HFF-Myc (cell line): ENCODE measurements around the gene ABLIM3.

Experiments
- DNase-seq: peaks from one replicate; pipeline ENCODE4 v3.0.0-alpha.2; 2011; ENCODE audit warnings: low read depth; ENCODE audit errors: extremely low read depth
- H3K4me3 ChIP-seq: replicated peaks from 2 replicates; pipeline ENCODE4 v1.5.1; 2011; ENCODE audit warnings: low read depth, mild to moderate bottlenecking, control low read depth, low read length
- TF ChIP-seq, protein P1 (sequence below): IDR thresholded peaks from 2 replicates; pipeline ENCODE4 v1.5.1; 2012; ENCODE audit warnings: mild to moderate bottlenecking, low read depth, low read length, control low read depth; ENCODE audit errors: missing control alignments

Gene ABLIM3

DNA sequence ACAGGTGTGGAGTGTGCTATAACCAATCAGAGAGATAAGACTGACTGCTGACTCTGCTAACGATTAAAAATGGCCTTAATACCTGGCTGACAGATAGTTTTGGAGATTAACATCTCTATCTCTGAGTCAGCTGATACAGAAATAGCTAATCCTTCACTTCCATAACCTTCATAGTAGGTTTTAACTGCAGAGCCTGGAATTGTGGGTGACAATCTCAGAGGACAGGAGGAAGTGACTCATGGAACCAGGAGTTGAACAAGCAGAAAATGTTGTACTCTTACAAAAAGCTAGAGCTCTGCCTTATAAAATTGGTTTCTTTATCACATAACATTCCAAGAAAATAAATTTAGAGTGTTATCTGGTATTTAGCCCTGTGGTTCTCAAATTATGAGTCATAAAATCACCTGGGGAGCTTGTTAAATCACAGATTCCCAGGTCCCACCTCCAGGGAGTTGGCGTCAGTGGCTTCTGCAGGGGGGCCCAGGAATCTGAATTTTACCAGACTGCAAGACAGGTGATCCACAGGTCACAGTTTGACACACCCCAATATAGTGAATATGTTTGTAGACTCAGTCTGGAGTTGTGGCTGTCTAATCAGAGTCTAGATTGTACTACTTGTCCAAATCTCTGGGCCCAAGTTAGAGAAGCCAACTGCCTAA, 86.0 kb downstream of the ABLIM3 start:
- no peak for DNase-seq
- no peak overlapping the region for H3K4me3 ChIP-seq
- TF ChIP-seq, protein P1, sequence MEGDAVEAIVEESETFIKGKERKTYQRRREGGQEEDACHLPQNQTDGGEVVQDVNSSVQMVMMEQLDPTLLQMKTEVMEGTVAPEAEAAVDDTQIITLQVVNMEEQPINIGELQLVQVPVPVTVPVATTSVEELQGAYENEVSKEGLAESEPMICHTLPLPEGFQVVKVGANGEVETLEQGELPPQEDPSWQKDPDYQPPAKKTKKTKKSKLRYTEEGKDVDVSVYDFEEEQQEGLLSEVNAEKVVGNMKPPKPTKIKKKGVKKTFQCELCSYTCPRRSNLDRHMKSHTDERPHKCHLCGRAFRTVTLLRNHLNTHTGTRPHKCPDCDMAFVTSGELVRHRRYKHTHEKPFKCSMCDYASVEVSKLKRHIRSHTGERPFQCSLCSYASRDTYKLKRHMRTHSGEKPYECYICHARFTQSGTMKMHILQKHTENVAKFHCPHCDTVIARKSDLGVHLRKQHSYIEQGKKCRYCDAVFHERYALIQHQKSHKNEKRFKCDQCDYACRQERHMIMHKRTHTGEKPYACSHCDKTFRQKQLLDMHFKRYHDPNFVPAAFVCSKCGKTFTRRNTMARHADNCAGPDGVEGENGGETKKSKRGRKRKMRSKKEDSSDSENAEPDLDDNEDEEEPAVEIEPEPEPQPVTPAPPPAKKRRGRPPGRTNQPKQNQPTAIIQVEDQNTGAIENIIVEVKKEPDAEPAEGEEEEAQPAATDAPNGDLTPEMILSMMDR: no peak

DNA sequence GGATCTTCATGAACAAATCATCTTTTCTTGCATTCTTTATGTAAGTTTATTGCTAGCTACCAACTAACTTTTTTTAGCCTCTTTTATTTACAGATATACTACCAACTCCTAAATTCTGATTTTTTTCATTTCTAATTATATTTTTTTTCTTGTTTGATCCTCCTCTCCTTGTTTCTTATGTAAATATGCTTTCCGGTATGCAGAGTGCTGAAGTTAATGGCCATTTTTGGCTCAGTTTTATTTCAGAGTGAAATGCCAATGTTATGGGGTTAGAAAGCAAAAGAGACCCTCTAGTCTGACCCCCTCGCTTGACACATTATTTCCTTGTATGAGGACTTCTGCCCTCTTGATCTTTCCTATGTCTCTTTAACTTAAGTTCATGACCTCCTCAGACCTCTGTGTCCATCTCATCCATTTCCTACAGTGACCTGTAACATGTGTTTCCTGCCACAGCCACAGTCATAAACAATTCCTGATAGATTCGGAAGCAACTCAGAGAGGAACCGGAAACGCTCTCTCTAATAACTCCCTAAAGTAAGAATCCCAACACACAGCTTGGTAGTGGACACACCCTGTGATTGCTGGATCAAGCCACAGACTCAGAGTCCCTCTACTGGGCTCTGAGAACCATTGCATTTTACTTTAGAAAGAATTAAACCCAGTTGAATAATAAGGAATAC, 87.5 kb downstream of the ABLIM3 start:
- H3K4me3 ChIP-seq: no peak overlapping the region
- TF ChIP-seq, protein P1: peak; percentile 79
- peak; percentile 90 for DNase-seq

DNA sequence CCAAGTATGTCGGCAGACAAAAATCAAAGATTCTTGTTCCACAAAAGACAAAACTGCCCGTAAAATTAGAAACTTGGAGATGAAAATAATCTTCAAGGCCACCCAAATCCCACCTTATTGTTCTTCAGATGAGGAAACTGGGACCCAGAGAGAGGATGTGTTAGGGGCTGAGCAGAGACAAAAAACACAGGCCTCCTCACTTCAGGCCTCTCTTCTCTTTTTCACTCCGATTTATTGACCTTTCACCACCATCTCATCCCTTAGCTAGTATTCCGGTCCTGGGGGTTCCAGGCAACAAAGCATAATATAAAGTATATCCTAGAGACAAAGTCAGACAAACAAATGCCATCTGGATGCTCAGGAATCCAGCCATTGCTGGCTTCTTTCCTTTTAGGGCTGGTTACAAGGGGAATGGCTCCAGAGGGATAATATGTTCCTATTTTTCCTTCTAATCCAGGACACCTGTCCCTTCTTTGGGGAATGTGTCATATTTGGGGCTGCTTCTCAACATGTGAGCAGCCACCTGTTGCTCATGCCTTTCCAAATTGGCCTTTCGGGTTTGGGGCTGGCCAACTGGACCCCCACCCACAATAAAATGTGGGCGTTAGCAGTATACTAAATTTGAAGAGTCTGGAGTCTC, 88.1 kb downstream of the ABLIM3 start:
- TF ChIP-seq, protein P1: no peak
- no peak for DNase-seq
- H3K4me3 ChIP-seq: no peak overlapping the region

DNA sequence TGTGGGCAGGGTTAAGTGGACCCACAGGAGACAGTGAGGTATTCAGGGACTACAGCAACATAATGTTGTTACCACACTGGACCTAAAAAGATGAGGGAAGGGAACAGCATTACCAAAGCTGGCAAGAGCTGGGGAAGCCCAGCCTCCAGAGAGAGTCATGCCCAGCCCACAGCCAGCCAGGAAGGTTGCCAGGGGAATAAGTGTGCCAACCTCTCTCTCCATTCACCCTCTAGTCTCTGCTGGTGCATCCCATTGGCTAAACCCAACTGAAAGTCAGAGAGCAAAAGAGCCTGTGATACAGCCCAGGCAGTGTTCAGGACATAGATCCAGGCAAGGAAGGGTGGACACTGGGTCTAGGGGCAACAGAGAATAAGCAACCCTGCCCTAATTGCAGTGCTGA, 94.5 kb downstream of the ABLIM3 start:
- H3K4me3 ChIP-seq: no peak overlapping the region
- TF ChIP-seq, protein P1: no peak
- DNase-seq: no peak

DNA sequence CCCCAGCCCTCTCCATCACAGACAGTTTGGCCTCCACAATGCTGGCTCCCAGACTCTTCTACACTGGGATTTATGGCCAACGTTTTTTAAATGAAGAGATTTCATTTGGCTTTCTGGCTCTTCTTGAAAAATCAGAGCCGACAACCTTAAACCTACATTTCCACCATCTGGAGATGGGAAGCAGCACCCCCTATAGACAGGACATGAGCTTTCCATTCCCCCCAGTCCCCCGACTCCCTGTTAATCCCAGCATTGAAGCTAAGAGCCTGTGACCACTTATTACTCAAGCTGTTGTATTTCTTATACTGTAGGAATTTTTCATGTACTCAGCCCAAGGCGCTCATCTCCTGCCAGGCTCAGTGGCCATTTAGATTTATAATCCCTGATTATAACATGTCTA, 96.4 kb downstream of the ABLIM3 start:
- no peak for DNase-seq
- TF ChIP-seq, protein P1: peak; percentile 28
- no peak overlapping the region for H3K4me3 ChIP-seq

DNA sequence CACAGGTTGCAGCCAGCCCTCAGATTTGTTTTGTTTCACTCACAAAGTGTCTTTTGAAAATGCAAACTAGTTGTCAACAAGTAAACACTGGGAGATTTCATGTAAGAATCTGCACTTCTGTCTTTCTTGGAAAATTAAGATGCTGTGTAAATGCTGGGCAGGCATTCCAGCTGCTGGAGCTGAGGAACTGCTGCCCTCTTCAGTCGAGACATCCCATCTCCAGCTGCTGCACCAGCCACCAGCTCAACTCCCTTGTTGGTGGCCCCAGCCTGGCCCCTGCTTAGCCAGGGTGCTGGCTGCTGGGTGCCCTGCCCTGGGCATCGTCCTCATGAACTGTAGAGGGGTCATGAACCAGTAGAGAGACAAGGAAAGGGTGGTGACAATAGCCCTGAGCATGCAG, 97.2 kb downstream of the ABLIM3 start:
- TF ChIP-seq, protein P1: peak; percentile 23
- DNase-seq: no peak
- no peak overlapping the region for H3K4me3 ChIP-seq
